NCI-H524 treated with DMSO at 0.1 percent for 48 hours (cell line): ENCODE data around the gene NPIPA5.
"Not testable (repeated sequence)": the region's sequence is repeated elsewhere in the genome, so short reads cannot be mapped to it uniquely, and the experiment has no call there.

Source experiments
- DNase-seq: peaks from one replicate; lab custom pipeline; 2025; lab: John Stamatoyannopoulos, UW

The NPIPA5 gene

DNA sequence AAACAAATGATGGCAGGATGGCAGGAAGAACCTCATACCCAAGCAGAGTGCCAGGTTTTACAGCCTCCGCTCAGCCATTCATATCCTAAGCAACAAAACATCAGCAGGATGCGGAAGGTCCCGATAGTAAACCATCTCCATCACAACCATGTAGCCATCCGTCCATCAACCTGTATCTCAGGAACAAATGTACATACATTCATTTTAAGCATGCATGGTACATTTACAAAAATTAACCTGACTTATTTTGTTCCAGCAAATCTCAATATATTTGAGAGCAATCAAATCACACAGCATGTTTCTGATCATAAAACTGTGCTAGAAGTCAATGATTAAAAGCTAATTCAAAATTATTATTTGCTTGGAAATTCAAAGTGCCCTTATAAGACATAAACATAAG, at the start of gene NPIPA5:
Gene NPIPA5 (minus strand): TSS at position 101 of the 400 bp plus-strand sequence. CDS start 0 bp downstream, at position 101.
- DNase-seq, result not testable (repeated sequence)

DNA sequence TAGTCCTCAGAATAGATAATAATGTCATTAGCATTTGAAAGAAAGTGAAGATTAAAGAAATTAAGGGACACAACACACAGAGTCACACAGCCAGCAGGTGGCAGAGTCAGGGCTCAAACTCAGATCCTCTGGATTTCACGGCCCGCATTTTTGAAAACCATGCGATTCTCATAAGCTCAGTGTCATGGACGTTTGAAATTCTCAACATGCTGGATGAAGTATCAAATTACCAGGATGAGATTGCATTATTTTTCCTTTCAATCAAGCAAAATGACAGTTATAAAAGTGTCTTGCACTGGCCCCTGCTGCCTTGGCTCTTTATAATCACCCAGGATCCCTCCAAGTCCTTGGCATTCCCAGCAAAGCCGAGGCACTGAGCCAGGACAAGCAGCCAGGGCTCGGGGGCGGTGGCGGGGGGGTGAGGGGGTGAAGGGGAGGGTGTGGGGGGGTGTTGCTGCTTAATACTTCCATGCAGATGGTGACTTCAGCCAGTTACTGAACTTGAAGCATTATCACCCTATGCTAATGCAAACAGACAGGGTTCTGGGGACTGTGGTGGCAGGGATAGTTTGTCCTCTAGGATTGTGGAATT, 49.6 kb upstream of the NPIPA5 start:
- peak; percentile 64 for DNase-seq

DNA sequence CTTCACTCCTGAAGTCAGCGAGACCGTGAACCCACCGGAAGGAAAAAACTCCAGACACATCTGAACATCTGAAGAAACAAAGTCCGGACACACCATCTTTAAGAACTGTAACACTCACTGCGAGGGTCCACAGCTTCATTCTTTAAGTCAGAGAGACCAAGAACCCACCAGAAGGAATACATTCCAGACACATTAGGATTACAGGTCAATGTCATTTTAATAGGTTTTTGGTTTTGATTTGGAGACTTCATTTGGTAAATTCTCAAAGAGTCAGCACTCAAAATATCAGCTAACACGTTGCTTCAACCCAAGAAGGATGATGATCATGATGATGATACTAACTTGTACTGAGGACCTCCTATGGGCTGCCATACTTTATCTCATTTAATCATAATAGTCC, 48.7 kb upstream of the NPIPA5 start:
- DNase-seq, result no peak

DNA sequence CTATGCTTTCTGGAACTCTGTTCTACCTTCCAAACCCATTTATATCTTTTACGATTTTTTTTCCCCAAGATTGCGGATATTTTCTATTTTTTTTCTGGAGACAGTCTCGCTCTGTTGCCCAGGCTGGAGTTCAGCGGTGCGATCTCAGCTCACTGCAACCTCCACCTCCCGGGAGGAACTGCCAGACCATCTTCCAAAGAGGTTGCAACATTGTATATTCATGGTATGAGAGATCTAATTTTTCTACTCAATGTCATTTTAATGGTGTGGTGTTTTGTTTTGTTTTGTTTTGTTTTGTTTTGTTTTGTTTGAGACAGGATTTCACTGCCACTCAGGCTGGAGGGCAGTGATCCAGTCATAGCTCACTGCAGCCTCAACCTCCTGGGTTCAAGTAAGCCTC, 47.8 kb upstream of the NPIPA5 start:
- DNase-seq, result no peak

DNA sequence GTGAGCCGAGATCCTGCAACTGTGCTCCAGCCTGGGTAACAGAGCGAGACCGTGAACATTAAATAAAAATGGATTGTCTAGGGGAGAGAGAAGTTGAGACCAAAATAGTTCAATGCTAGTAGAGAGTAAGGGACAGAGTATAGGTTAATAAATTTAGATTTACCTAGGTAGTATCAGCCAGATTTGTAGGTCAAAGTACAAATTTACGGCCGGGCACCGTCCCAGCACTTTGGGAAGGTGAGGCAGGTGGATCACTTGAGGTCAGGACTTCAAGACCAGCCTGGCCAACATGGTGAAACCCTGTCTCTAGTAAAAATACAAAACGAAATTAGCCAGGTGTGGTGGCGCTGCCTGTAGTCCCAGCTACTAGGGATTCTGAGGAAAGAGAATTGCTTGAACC, 44.1 kb upstream of the NPIPA5 start:
- no peak for DNase-seq

DNA sequence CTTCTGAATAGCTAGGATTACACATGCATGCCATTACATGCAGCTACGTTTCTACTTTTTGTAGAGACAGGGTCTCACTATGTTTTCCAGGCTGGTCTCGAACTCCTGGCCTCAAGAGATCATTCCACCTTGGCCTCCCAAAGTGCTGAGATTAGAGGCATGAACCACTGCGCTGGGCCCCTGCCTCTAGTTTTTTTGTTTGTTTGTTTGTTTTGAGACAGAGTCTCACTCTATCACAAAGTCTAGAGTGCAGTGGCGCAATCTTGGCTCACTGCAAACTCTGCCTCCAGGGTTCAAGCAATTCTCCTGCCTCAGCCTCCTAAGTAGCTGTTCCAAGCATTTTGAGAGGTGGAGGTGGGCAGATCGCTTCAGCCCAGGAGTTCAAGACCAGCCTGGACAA, 43.6 kb upstream of the NPIPA5 start:
- not testable (repeated sequence) for DNase-seq

DNA sequence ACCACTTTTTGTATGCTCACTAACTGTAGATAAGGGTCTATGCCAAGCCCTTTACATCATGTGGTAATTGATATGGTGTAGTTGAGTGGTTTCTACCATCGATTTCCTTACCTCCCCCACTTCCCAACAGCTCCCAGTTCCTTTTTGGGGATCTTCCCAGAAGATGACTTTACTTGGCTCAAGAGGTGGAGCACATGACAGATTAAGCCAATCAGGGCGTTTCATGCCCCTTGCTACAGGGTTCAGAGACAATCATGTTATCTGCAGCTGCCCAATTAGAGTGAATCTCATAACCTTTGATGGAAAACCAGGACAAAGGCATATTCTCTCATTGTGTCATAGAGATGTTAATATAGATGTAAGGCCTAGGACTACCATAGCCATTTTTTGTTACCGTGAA, 40.1 kb upstream of the NPIPA5 start:
- no peak for DNase-seq

DNA sequence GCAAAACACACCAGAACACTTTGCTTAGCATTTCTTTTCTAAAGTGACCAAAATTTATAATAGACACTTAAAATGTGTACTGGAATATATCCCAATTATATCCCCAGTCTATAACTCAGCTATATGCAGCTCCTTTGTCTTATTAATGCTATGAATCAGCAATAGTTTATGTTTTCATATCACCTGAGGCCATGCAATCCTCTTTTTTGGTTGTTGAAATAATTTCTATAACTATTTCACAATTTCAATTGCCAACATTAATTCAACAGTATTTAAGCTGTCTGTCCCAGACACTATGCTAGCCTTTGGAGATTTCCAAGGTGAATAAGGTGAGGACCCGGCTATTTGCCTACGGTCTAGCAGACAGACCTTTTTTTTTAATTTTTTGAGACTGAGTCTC, 39.1 kb upstream of the NPIPA5 start:
- no peak for DNase-seq

DNA sequence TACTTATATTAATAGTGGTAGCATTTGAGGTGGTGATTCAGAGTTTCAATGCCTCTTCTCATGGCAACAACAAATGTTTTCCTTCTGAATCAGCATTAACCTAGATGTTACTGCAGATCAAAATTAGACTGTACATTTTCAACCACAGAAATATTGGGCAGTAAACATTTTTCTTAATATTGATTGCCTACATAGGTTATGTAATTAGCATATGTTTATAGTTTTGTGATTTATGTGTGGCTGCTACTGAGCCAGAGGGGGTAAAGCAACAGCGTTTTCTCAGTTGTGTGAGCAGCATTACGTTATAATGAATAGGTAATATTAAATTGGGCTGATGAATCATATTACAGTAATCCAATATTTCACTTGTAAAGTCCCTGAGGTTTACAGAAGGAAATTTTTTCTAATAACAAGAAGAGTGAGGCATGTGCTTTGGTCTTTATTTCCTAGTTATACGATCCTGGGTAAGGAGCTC, 37.5 kb upstream of the NPIPA5 start:
- no peak for DNase-seq

DNA sequence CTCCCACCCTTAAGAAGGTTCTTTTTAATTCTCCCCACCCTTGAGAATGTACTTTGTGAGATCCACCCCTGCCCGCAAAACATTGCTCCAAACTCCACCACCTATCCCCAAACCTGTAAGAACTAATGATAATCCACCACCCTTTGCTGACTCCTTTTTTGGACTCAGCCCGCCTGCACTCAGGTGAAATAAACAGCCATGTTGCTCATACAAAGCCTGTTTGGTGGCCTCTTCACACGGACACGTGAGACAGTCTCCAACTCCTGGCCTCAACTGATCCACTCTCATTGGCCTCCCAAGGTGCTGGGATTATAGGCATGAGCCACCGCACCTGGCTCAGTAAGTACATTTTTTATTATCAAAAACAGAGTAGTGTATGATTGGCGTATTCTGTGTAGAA, 31.4 kb upstream of the NPIPA5 start:
- DNase-seq, result not testable (repeated sequence)

DNA sequence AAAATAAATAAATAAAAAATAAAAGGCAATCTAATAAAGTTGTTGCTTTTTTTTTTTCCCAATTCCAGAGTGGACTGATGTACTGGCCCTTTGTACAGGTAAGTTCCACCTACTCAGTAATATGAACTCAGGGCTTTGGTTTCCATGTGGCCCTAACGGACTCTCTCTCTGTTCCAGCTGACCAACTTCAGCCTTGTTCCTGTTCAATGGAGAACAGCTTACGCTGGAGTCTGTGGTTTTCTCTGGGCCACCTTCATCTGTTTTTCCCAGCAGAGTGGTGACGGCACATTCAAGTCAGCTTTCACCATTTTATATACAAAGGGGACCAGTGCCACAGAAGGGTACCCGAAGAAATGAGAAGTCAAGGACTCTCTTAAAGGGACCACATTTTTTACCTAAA, 29.7 kb upstream of the NPIPA5 start:
- not testable (repeated sequence) for DNase-seq

DNA sequence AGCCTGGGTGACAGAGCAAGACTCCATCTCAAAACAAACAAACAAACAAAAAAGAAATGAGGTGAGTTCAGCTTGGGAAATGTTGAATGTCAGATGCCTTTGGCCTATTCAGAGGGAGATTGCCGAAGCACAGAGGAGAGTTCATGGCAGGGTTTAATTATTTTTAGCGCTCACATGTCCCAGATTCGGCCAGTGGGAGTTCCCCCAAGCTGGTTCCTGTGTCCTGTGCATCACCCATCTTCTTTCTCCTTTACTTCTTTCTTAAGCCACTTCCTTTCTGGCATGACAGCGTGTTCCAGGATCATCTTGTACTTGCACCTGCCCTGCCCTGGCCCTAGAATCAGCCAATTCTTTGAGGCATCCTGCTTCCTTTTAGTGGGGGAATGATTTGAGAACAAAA, 26.7 kb upstream of the NPIPA5 start:
- no peak for DNase-seq

DNA sequence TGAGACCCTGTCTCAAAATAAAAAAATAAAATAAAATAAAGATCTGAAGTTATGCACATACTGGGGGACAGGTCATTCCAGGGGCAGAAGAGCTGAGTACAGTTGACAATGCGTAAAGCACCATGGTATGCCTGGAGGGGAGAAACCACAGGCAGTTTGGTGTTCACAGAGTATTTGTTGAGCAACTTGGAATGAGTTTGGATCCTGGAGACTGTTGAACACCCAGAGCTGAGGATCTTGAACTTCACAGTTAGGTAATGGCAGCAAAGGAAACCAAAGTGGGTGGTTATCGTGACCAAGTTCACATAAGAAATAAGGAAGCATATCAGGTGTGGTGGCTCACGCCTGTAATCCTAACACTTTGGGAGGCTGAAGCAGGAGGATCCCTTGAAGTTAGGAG, 26.0 kb upstream of the NPIPA5 start:
- not testable (repeated sequence) for DNase-seq

DNA sequence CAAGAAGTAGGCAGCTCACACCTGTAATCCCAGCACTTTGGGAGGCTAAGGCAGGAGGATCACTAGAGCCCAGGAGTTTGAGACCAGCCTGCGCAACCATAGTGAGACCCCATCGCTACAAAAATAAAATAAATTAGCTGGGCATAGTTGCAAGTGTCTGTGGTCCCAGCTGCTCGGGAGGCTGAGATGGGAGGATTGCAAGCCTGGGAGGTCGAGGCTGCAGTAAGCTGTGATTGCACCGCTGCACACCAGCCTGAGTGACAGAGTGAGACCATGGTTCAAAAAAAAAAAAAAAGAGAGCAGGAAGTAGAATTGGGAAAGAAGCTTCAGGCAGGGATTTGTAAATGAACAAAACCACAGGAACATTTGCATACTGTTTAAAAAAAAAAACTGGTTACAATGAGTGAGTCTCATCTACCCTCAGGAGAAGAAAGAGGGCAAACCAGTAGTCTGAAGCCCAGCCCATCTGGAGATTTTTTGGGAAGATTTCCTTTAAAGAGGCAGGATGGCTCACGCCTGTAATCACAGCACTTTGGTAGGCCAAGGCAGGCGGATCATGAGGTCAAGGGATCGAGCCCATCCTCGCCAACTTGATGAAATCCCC, 25.4 kb upstream of the NPIPA5 start:
- DNase-seq, result no peak

DNA sequence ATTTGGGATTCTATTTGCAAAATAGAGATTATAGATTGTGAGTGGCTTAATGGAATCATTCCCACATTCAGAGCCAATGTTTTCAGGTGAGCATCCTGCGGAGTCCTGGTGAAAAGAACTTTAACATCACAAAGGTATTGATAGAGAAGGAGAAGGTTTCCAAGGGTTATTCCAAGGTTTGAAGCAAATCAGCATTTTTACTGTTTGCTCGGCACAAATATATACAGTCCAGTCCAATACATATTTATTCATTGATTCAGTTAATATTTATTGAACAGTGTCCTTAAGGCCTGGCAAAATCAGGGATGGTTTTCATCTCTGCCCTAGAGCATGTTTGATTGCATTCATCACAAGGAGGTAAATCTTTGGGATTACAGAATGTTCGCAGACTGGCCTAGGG, 23.9 kb upstream of the NPIPA5 start:
- DNase-seq, result no peak

DNA sequence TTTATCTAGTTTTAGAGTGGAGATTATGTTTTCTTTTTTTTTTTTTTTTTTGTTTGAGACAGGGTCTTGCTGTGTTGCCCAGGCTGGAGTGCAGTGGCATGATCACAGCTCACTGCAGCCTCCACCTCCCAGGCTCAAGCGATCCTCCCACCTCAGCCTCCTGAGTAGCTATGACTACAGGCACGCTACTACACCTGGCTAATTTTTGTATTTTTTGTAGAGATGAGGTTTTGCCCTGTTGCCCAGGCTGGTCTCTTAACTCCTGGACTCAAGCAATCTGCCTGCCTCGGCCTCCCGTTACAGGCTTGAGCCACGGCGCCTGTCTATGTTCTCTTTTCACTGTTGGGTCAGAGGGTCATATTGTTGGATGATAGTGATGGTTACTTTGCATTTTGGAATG, 22.2 kb upstream of the NPIPA5 start:
- not testable (repeated sequence) for DNase-seq

DNA sequence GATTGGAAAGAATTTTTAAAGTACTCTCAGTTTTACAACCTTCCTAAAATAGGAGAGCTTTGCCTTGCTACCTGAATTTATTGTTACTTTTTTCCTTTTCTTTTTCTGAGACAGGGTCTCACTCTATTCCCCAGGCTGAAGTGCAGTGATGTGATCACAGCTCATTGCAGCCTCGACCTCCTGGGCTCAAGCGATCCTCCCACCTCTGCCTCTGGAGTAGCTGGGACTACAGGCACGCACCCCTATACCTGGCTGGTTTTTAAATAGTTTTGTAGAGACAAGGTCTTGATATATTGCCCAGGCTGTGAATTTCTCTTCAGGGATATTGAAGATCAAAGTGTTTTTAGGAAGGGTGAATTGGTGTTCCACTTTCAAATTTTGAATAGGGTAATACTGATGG, 21.2 kb upstream of the NPIPA5 start:
- no peak for DNase-seq

DNA sequence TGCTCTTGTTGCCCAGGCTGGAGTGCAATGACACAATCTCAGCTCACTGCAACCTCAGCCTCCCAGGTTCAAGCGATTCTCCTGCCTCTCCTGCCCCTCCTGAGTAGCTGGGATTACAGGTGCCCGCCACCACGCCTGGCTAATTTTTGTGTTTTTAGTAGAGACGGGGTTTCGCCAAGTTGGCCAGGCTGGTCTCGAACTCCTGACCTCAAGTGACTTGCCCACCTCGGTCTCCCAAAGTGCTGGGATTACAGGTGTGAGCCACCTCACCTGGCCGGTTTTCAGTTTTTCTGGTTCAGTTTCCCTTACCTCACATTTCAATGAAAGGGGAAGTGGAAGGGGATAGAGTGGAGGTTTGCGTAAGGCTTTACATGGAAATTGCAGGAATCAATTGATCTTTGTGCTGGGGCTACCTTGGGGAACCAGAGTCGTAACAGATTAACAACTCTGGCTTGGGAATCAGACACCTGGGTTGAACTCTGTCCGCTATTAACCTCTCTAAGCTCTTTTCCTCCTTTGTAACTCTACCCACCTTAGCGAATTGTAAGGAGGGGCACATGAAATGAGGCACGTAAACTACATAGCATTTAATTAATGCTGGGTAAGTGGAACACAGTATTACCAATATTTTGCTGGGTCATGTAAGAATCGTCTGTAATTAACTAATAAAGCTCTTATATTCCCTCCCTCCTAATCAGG, 20.7 kb upstream of the NPIPA5 start:
- no peak for DNase-seq

DNA sequence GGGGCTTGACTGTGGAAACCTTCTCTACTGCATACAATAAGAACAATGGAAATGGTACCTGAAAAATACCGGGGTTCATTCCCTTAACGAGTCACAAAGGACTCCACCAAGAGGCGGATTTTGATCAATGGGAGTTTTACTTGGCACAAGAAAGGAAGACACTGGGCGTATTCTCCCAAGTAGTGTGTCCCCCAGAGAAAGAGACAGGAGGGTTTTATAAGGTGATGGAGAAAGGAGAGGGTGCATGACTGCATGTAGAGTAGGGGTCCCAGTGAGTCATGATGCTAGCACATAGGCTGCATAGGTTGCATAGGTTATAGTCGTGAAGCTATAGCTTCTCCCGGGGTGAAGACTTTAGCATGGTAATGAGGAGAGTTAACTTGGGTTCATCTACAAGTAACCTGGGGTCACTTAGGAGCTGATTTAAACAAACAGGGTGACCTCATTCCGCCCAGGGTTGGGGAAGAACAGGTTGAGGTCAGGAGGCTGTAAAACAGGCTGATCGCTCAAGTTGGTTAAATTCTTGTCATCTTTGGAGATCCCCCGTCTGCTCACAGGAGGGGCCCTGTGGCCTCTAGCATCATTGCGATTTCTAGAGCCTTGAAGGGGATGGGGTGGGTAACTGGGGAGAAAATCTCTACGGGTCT, 19.0 kb upstream of the NPIPA5 start:
- DNase-seq, result no peak

DNA sequence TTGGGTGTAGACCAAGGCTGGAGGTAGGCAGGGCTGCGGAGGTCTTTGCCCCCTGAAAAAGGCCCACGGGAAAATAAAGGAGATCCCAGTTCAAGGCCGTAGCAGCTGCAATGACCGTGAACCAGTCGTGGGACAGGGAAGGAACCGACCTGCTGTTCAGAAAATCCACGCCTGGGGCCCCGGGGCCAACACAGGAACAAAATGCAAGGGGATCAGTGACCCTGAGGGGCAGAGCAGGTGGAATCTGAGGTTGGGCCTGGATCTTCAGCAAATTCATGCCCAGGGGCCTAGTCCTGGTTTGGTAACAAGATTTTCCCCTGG, 18.4 kb upstream of the NPIPA5 start:
- not testable (repeated sequence) for DNase-seq

DNA sequence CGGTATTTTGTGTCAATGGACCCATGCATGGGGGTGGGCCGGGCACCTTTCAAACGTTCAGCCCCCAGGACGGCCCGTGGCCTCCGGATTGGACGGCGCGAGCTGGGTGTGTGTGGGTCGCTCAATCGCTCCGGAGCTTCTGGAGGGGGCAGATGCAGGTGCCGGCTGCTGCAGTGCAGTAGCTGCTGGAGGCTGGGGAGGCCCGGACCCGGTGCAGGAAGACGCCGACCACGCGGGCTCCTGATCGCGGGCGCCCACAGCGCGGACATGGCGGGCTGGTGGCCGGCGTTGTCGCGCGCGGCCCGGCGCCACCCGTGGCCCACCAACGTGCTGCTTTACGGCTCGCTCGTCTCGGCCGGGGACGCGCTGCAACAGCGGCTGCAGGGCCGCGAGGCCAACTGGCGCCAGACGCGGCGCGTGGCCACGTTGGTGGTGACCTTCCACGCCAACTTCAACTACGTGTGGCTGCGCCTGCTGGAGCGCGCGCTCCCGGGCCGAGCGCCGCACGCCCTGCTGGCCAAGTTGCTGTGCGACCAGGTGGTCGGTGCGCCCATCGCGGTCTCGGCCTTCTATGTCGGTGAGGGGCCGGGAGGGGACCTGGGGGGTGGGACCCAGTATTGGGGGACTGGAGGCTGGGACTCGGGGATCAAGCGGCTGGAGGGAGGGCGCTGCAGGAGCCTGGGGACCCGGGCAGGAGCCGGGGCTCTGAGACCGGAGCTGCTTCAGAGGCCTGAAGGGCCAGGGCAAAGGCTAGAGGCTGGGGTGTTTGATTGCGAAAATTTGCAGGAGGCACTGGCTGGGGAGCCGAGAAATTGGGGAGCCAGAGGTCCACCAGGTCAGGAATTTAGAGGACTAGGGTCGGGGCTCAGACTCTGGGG, 17.8 kb upstream of the NPIPA5 start, which contains the start of gene MPV17L:
Gene MPV17L (plus strand): TSS at position 124 of the 878 bp plus-strand sequence. CDS start 144 bp downstream, at position 268.
- peak; percentile 47 for DNase-seq

DNA sequence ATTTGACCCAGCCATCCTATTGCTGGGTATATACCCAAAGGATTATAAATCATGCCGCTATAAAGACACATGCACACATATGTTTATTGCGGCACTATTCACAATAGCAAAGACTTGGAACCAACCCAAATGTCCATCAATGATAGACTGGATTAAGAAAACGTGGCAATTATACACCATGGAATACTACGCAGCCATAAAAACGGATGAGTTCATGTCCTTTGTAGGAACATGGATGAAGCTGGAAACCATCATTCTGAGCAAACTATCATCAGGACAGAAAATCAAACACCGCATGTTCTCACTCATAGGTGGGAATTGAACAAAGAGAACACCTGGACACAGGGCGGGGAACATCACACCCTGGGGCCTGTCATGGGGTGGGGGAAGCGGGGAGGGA, 14.9 kb upstream of the NPIPA5 start:
- DNase-seq, result not testable (repeated sequence)
